ENCODE results near the gene MCUR1. TPM values are rescaled to one million over a fixed set of nuclear protein-coding genes. Genes with fewer than 3 reads are reported as not detected.
"Not testable (repeated sequence)": the region's sequence is repeated elsewhere in the genome, so short reads cannot be mapped to it uniquely, and the experiment has no call there.

MCUR1 gene
- polyA plus RNA-seq, 2 of the 4 experiments (the other 2 are of a cell fraction): 11.6 to 15.6 TPM

DNA sequence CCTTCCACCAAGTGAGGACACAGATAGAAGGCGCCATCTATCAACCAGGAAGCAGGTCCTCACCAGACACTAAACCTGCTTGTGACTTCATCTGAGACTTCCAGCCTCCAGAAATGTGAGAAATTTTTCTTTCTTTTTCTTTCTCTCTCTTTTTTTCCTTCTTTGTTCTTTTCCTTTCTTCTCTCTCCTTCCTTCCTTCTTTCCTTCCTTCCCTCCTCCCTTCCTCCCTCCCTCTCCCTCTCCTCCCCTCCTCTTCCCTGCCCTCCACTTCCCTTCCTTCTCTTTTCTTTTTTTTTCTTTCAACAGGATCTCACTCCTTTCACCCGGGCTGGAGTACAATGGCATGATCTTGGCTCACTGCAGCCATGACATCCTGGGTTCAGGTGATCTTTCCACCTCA is 37.4 kb upstream of the MCUR1 start:
- POLR2A ChIA-PET: no interaction called here
- H3K27ac ChIP-seq: no peak overlapping the region
- WGBS (ENCODE audit: missing lambda C conversion rate): 68% methylated on average over 2 of the region's 2 CpGs
- TF ChIP-seq CEBPB (IDR thresholded peaks at IDR 0.05): no peak
- no peak for TF ChIP-seq RCOR1 (IDR thresholded peaks at IDR 0.05; ENCODE audit: low read depth, low read length)
- TF ChIP-seq, protein P1, sequence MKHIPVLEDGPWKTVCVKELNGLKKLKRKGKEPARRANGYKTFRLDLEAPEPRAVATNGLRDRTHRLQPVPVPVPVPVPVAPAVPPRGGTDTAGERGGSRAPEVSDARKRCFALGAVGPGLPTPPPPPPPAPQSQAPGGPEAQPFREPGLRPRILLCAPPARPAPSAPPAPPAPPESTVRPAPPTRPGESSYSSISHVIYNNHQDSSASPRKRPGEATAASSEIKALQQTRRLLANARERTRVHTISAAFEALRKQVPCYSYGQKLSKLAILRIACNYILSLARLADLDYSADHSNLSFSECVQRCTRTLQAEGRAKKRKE (CRISPR knock-in tag; IDR thresholded peaks at IDR 0.05; ENCODE audit: low read depth): no peak
- TF ChIP-seq CBX2 (IDR thresholded peaks at IDR 0.05; ENCODE audit: borderline replicate concordance, low read depth): no peak
- no peak for TF ChIP-seq SREBF2 (IDR thresholded peaks at IDR 0.05)
- no peak for TF ChIP-seq RFX5 (IDR thresholded peaks at IDR 0.05)
- no peak for TF ChIP-seq MYC (IDR thresholded peaks at IDR 0.05; ENCODE audit: borderline replicate concordance, low read length)
- no peak for TF ChIP-seq RNF2 (IDR thresholded peaks at IDR 0.05; ENCODE audit: borderline replicate concordance, low read depth)
- TF ChIP-seq, protein P2, sequence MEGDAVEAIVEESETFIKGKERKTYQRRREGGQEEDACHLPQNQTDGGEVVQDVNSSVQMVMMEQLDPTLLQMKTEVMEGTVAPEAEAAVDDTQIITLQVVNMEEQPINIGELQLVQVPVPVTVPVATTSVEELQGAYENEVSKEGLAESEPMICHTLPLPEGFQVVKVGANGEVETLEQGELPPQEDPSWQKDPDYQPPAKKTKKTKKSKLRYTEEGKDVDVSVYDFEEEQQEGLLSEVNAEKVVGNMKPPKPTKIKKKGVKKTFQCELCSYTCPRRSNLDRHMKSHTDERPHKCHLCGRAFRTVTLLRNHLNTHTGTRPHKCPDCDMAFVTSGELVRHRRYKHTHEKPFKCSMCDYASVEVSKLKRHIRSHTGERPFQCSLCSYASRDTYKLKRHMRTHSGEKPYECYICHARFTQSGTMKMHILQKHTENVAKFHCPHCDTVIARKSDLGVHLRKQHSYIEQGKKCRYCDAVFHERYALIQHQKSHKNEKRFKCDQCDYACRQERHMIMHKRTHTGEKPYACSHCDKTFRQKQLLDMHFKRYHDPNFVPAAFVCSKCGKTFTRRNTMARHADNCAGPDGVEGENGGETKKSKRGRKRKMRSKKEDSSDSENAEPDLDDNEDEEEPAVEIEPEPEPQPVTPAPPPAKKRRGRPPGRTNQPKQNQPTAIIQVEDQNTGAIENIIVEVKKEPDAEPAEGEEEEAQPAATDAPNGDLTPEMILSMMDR (IDR thresholded peaks at IDR 0.05): no peak
- no peak for TF ChIP-seq ESRRA (IDR thresholded peaks at IDR 0.05; ENCODE audit: borderline replicate concordance, low read length)
- TF ChIP-seq SMC3 (IDR thresholded peaks at IDR 0.05): no peak
- TF ChIP-seq, protein P3, sequence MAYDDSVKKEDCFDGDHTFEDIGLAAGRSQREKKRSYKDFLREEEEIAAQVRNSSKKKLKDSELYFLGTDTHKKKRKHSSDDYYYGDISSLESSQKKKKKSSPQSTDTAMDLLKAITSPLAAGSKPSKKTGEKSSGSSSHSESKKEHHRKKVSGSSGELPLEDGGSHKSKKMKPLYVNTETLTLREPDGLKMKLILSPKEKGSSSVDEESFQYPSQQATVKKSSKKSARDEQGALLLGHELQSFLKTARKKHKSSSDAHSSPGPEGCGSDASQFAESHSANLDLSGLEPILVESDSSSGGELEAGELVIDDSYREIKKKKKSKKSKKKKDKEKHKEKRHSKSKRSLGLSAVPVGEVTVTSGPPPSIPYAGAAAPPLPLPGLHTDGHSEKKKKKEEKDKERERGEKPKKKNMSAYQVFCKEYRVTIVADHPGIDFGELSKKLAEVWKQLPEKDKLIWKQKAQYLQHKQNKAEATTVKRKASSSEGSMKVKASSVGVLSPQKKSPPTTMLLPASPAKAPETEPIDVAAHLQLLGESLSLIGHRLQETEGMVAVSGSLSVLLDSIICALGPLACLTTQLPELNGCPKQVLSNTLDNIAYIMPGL (CRISPR knock-in tag; IDR thresholded peaks at IDR 0.05; ENCODE audit: borderline replicate concordance): no peak
- no peak for TF ChIP-seq KDM1A (IDR thresholded peaks at IDR 0.05; ENCODE audit: low read depth)
- TF ChIP-seq, protein P4, sequence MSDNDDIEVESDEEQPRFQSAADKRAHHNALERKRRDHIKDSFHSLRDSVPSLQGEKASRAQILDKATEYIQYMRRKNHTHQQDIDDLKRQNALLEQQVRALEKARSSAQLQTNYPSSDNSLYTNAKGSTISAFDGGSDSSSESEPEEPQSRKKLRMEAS (IDR thresholded peaks at IDR 0.05): no peak
- no peak for TF ChIP-seq TFCP2L1 (CRISPR knock-in tag; IDR thresholded peaks at IDR 0.05)
- no peak for DNase-seq (ENCODE audit: low read depth in 1 of 2, low spot score in 1 of 2)
- no peak overlapping the region for H3K4me2 ChIP-seq
- FAIRE-seq: no peak
- no peak overlapping the region for H3K4me3 ChIP-seq
- no peak for ATAC-seq
- no peaks in the 10 kb centered on the region for H3K9me3 ChIP-seq
- H3K4me1 ChIP-seq: no peaks in the 10 kb centered on the region
- CTCF ChIA-PET: no interaction called here

DNA sequence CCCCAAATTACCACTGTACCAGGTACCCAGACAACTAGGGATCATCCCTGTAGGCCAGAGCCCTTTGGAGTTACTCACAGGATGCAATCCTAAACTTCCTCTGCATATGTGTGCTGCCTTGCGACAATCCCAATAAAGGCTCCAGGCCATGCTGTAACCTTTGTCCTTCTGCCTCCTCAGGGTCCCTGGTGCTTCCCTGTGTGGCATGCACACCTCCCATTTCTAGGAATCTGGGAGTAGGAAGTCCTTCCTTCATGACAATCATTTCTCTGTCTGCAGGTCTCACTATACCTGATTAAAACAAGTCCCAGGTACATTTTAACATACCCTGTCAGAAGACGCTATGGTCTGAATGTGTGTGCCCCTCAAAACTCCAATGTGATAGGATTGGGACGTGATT is 37.0 kb upstream of the MCUR1 start:
- FAIRE-seq (no peak), DNase-seq (ENCODE audit: low read depth in 1 of 2, low spot score in 1 of 2) (no peak), ATAC-seq (no peak)
- H3K4me1 ChIP-seq: no peaks in the 10 kb centered on the region
- CTCF ChIA-PET: no interaction called here
- TF ChIP-seq SMC3 (IDR thresholded peaks at IDR 0.05) (no peak), CHD4 (IDR thresholded peaks at IDR 0.05; ENCODE audit: borderline replicate concordance) (no peak), ZNF302 (CRISPR knock-in tag; IDR thresholded peaks at IDR 0.05) (no peak), FOSL2 (IDR thresholded peaks at IDR 0.05) (no peak), FOSL2 (CRISPR knock-in tag; IDR thresholded peaks at IDR 0.05) (no peak), CBX2 (IDR thresholded peaks at IDR 0.05; ENCODE audit: borderline replicate concordance, low read depth) (no peak), CHD2 (IDR thresholded peaks at IDR 0.05; ENCODE audit: low read length, partially characterized antibody) (no peak)
- TF ChIP-seq, protein P5, sequence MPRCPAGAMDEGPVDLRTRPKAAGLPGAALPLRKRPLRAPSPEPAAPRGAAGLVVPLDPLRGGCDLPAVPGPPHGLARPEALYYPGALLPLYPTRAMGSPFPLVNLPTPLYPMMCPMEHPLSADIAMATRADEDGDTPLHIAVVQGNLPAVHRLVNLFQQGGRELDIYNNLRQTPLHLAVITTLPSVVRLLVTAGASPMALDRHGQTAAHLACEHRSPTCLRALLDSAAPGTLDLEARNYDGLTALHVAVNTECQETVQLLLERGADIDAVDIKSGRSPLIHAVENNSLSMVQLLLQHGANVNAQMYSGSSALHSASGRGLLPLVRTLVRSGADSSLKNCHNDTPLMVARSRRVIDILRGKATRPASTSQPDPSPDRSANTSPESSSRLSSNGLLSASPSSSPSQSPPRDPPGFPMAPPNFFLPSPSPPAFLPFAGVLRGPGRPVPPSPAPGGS (IDR thresholded peaks at IDR 0.05): no peak
- no peak overlapping the region for H3K4me3 ChIP-seq
- POLR2A ChIA-PET: no interaction called here
- H3K27ac ChIP-seq: no peak overlapping the region
- no peak overlapping the region for H3K4me2 ChIP-seq
- H3K9me3 ChIP-seq: no peaks in the 10 kb centered on the region
- 75% methylated on average over 3 of the region's 3 CpGs for WGBS (ENCODE audit: missing lambda C conversion rate)

DNA sequence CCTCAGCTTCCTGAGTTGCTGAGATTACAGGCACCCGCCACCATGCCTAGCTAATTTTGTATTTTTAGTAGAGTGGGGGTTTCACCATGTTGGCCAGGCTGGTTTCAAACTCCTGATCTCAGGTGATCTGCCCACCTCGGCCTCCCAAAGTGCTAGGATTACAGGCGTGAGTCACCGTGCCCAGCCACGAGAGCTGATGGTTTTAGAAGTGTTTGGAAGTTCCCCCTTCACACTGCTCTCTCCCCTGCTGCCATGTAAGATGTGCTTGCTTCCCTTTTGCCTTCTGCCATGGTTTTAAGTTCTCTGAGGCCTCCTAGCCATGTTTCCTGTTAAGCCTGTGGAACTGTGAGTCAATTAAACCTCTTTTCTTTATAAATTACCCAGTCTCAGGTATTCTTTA is 36.3 kb upstream of the MCUR1 start:
- H3K4me3 ChIP-seq; H3K27ac ChIP-seq; H3K9me3 ChIP-seq; H3K4me2 ChIP-seq; H3K4me1 ChIP-seq; FAIRE-seq; POLR2A ChIA-PET; DNase-seq (ENCODE audit: low read depth in 1 of 2, low spot score in 1 of 2); CTCF ChIA-PET; ATAC-seq: not testable (repeated sequence)
- WGBS (ENCODE audit: missing lambda C conversion rate): 77% methylated on average over 5 of the region's 5 CpGs

Measured in A549 (cell line).